Measurements from ENCODE around the gene ARID3B. TPM values are rescaled to one million over a fixed set of nuclear protein-coding genes. Genes with fewer than 3 reads are reported as not detected.

Gene ARID3B
- polyA plus RNA-seq, 3 donors: 15.8 to 21.1 (median 19.2) TPM

- DNase-seq: no peak
Observed at GRCh38 chr15:74603026-74603788, 62.2 kb downstream of the ARID3B start.

GRCh38 chr15:74603789-74604705 lies 63.0 kb downstream of the ARID3B start:
- no peak for DNase-seq

- no peak for DNase-seq
Observed at GRCh38 chr15:74604983-74605794, 64.2 kb downstream of the ARID3B start.

- no peak for DNase-seq
Observed at GRCh38 chr15:74605795-74606150, 64.8 kb downstream of the ARID3B start.

GRCh38 chr15:74608786-74609185 lies 67.8 kb downstream of the ARID3B start:
- no peak for DNase-seq

GRCh38 chr15:74609938-74610301 lies 68.9 kb downstream of the ARID3B start:
- DNase-seq: no peak

GRCh38 chr15:74610302-74610951 lies 69.4 kb downstream of the ARID3B start:
- no peak for DNase-seq

GRCh38 chr15:74611341-74611740 lies 70.3 kb downstream of the ARID3B start:
- DNase-seq: no peak

- DNase-seq: no peak
Observed at GRCh38 chr15:74611834-74612233, 70.8 kb downstream of the ARID3B start.

- DNase-seq: no peak
Observed at GRCh38 chr15:74612677-74613076, 71.7 kb downstream of the ARID3B start.

GRCh38 chr15:74613089-74613952 lies 72.3 kb downstream of the ARID3B start:
- no peak for DNase-seq

GRCh38 chr15:74613953-74614743 lies 73.1 kb downstream of the ARID3B start:
- no peak for DNase-seq

GRCh38 chr15:74614744-74615507 lies 73.9 kb downstream of the ARID3B start:
- DNase-seq: peak; percentile 80

GRCh38 chr15:74615508-74616365 lies 74.7 kb downstream of the ARID3B start, which contains the start of gene CLK3:
Gene CLK3 (plus strand): TSS chr15:74615836. CDS start chr15:74619197, 3,361 bp downstream.
- peak; percentile 96 for DNase-seq

- DNase-seq: peak; percentile 26
Observed at GRCh38 chr15:74616366-74616939, 75.4 kb downstream of the ARID3B start.

GRCh38 chr15:74616996-74617395 lies 76.0 kb downstream of the ARID3B start:
- no peak for DNase-seq

- no peak for DNase-seq
Observed at GRCh38 chr15:74618841-74619596, 78.0 kb downstream of the ARID3B start.

All from renal pelvis (tissue), 4 donors.